B cell (primary cell): Measurements from ENCODE around the gene PDZD7.

Experiments used
- CTCF ChIP-seq: fragments of 200-600 bp; IDR thresholded peaks from one replicate; pipeline ENCODE4 v1.8.0; 2022; ENCODE audit warnings: antibody characterized with exemption, mild to moderate bottlenecking
- EZH2 ChIP-seq: IDR thresholded peaks from 2 replicates; pipeline ENCODE4 v1.6.1; 2012; ENCODE audit warnings: borderline replicate concordance, low read depth, mild to moderate bottlenecking, moderate library complexity, low read length; ENCODE audit not compliant: insufficient read depth, poor library complexity, severe bottlenecking

- TF ChIP-seq CTCF (no peak), EZH2 (no peak)
Observed at GRCh38 chr10:100960251-100960650, 70.7 kb downstream of the PDZD7 start.
